ENCODE data around the gene PTPRD. TPM values are rescaled to one million over a fixed set of nuclear protein-coding genes. Genes with fewer than 3 reads are reported as not detected.

The PTPRD gene
- total RNA-seq, 1 experiment from 2014 or later, result 32.5 TPM

DNA sequence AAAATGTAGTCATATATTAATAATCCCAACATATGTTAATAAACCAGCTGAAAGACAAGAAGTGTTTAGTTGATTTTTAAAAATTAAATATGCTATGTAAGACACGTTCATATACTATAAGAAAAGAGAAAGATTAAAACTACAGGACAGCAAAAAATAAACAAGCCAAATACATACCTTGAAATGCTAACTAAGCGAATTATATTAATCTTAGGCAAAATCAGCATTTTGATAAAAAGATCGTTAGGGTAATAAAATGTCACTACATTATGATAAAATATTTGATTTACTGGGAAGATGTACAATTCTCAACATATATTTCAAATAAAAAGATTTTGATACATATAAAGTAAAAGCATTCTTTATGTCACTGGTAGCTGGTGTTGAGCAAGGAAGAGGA lies 938.3 kb downstream of the PTPRD start:
- Histone ChIP-seq H4K5ac (ENCODE audit: insufficient read length, low read depth, low read length) (no peak overlapping the region), H3K9ac (ENCODE audit: extremely low read depth, insufficient read length, low read length) (no peak overlapping the region), H3K79me1 (ENCODE audit: insufficient read depth, low read depth, low read length, poor library complexity, severe bottlenecking) (no peaks in the 10 kb centered on the region), H2BK20ac (ENCODE audit: low read depth, low read length, poor library complexity, severe bottlenecking) (no peak overlapping the region), H2BK120ac (ENCODE audit: low read depth, low read length, poor library complexity, severe bottlenecking) (no peak overlapping the region), H4K91ac (ENCODE audit: insufficient read length, low read depth, low read length) (no peak overlapping the region), H2BK5ac (ENCODE audit: insufficient read length, low read length) (no peak overlapping the region), H2AK5ac (ENCODE audit: insufficient read length, low read length) (no peak overlapping the region), H3K4me2 (ENCODE audit: insufficient read depth, insufficient read length, low read length) (no peak overlapping the region), H3K9me3 (ENCODE audit: control insufficient read depth, low read depth, low read length) (no peaks in the 10 kb centered on the region), H3K23me2 (ENCODE audit: insufficient read length, low read depth, low read length, poor library complexity, severe bottlenecking) (no peaks in the 10 kb centered on the region), H3K27me3 (ENCODE audit: insufficient read depth, low read length) (no peaks in the 10 kb centered on the region), H3K14ac (ENCODE audit: insufficient read depth, low read length) (no peak overlapping the region), H2BK12ac (ENCODE audit: insufficient read length, low read depth, low read length) (no peak overlapping the region), H2BK15ac (ENCODE audit: low read depth, low read length) (no peak overlapping the region), H4K8ac (replicated peaks; ENCODE audit: insufficient read length, low read depth, low read length) (no peak overlapping the region), H3K56ac (ENCODE audit: insufficient read length, low read depth, low read length) (no peak overlapping the region), H3K23ac (ENCODE audit: insufficient read length, low read depth, low read length) (no peak overlapping the region), H3K4me1 (ENCODE audit: insufficient read depth, low read length) (no peaks in the 10 kb centered on the region), H3K79me2 (ENCODE audit: insufficient read depth, low read length) (no peaks in the 10 kb centered on the region), H3K18ac (ENCODE audit: insufficient read length, low read depth, low read length) (no peak overlapping the region), H3T11ph (ENCODE audit: low read length) (no peak overlapping the region), H3K4ac (ENCODE audit: low read depth, low read length) (no peak overlapping the region), H3K27ac (ENCODE audit: insufficient read length, low read depth, low read length) (no peak overlapping the region), H4K20me1 (ENCODE audit: control insufficient read depth, insufficient read depth, insufficient read length) (no peaks in the 10 kb centered on the region), H2AFZ (ENCODE audit: low read length) (no peak overlapping the region)
- no peak overlapping the region for H3K4me3 Mint-ChIP-seq
- H3K36me3 Mint-ChIP-seq (ENCODE audit: insufficient read depth in 1 of 3, low read depth in 3 of 3), result no peaks in the 10 kb centered on the region; a peak in 1 of 7 replicates
- H3K27me3 Mint-ChIP-seq (ENCODE audit: low read depth), result no peaks in the 10 kb centered on the region
- DNase-seq, result no peak
- TF ChIP-seq, protein P1, sequence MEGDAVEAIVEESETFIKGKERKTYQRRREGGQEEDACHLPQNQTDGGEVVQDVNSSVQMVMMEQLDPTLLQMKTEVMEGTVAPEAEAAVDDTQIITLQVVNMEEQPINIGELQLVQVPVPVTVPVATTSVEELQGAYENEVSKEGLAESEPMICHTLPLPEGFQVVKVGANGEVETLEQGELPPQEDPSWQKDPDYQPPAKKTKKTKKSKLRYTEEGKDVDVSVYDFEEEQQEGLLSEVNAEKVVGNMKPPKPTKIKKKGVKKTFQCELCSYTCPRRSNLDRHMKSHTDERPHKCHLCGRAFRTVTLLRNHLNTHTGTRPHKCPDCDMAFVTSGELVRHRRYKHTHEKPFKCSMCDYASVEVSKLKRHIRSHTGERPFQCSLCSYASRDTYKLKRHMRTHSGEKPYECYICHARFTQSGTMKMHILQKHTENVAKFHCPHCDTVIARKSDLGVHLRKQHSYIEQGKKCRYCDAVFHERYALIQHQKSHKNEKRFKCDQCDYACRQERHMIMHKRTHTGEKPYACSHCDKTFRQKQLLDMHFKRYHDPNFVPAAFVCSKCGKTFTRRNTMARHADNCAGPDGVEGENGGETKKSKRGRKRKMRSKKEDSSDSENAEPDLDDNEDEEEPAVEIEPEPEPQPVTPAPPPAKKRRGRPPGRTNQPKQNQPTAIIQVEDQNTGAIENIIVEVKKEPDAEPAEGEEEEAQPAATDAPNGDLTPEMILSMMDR (conservative IDR thresholded peaks at IDR 0.05), result no peak
- H3K27ac Mint-ChIP-seq, result no peak overlapping the region
- H3K9me3 Mint-ChIP-seq, result no peaks in the 10 kb centered on the region
- H3K4me1 Mint-ChIP-seq, result no peaks in the 10 kb centered on the region
- WGBS (ENCODE audit: extremely low coverage, insufficient read length, low lambda C conversion rate), result no CpG with 5 or more reads among the region's 3 CpGs

Data from H9 (cell line).